Measurements from ENCODE around the gene NUMB.

- TF ChIP-seq CTCF (conservative IDR thresholded peaks at IDR 0.05; ENCODE audit: low read length) (0 out of 2 replicates have a peak, but pooled peaks have one; percentile 16), EZH2phosphoT487 (IDR thresholded peaks at IDR 0.05; ENCODE audit: borderline replicate concordance, low read depth, low read length) (no peak)
Measured at GRCh38 chr14:73458183-73458976, at the start of gene NUMB.
